SU-DHL-6 (cell line): ENCODE results near the gene MYBBP1A.

Source experiments
- EZH2phosphoT487 ChIP-seq: fragments of 200-600 bp; sonication (generic), shearing (Covaris generic); conservative IDR thresholded peaks from 2 replicates; pipeline ENCODE4 v1.6.1; 2018; ENCODE audit warnings: mild to moderate bottlenecking, antibody characterized with exemption, low read length, moderate library complexity, mixed read lengths
- TF ChIP-seq, protein P1 (sequence below): fragments of 200-600 bp; sonication (generic); IDR thresholded peaks from one replicate; pipeline ENCODE4 v1.5.1; 2017; ENCODE audit warnings: antibody characterized with exemption, mild to moderate bottlenecking, low read length, moderate library complexity; ENCODE audit not compliant: insufficient read depth, poor library complexity, severe bottlenecking

DNA sequence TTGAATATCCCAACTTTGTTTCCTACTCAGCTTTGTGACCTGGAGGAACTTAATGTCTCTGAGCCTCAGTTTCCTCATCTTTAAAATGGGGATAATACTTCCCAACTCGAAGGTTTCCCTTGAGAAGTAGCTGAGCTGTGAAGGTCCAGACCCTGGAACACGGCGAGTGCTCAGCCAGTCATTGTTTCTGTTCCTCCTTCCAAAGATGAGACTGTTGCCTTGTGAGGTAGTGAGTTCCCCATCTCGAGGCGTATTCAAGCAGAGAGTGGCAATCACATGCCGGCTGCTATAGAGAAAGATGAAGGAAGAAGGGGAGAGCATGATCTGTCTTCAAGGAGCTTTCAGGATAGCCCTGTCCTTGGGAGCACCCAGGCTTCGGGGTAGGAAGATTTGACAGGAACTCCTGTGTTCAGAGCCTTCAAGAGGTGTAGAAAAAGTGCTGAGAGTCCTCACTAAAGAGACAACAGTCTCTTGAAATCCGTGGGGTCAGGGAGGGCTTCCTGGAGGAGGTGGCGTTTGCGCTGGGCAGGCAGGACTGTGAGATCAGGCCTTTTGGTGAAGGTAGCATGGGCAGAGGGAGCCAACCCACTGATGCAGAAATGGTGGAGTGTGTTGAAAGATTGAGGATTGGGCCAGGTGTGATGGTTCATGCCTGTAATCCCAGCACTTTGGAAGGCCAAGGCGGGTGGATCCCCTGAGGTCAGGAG is 29.3 kb downstream of the MYBBP1A start:
- TF ChIP-seq, protein P1, sequence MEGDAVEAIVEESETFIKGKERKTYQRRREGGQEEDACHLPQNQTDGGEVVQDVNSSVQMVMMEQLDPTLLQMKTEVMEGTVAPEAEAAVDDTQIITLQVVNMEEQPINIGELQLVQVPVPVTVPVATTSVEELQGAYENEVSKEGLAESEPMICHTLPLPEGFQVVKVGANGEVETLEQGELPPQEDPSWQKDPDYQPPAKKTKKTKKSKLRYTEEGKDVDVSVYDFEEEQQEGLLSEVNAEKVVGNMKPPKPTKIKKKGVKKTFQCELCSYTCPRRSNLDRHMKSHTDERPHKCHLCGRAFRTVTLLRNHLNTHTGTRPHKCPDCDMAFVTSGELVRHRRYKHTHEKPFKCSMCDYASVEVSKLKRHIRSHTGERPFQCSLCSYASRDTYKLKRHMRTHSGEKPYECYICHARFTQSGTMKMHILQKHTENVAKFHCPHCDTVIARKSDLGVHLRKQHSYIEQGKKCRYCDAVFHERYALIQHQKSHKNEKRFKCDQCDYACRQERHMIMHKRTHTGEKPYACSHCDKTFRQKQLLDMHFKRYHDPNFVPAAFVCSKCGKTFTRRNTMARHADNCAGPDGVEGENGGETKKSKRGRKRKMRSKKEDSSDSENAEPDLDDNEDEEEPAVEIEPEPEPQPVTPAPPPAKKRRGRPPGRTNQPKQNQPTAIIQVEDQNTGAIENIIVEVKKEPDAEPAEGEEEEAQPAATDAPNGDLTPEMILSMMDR, result no peak
- no peak for TF ChIP-seq EZH2phosphoT487
